Gastroesophageal sphincter (tissue), 4 donors: Measurements from ENCODE around the gene PNKD. TPM values are rescaled to one million over a fixed set of nuclear protein-coding genes. Genes with fewer than 3 reads are reported as not detected.

Experiments used
- ATAC-seq: fragments of 150-250 bp; one replicate; pipeline ENCODE4 v1.9.1; 2016; ENCODE audit warnings: mild to moderate bottlenecking, moderate library complexity
- H3K27ac ChIP-seq, 4 donors: fragments of 200-600 bp; sonication (generic) in 3 of 4; 1 replicate in 3 of 4; 2 replicates in 1 of 4; pipeline ENCODE4 v1.5.1; 2016 to 2019
- H3K27me3 ChIP-seq: fragments of 200-600 bp; sonication (generic); one replicate; pipeline ENCODE4 v1.5.1; 2019
- H3K36me3 ChIP-seq, 2 donors: fragments of 200-600 bp; sonication (generic); one replicate each; pipeline ENCODE4 v1.5.1; 2019; ENCODE audit warnings: control low read depth in 1 of 2
- H3K4me1 ChIP-seq, 3 donors: fragments of 200-600 bp; sonication (generic); 1 replicate in 2 of 3; 2 replicates in 1 of 3; pipeline ENCODE4 v1.5.1; 2016 to 2019; ENCODE audit warnings: control low read depth in 2 of 3
- H3K4me3 ChIP-seq, 2 donors: fragments of 200-600 bp; sonication (generic); one replicate each; pipeline ENCODE4 v1.5.1; 2019; ENCODE audit warnings: mild to moderate bottlenecking in 1 of 2, moderate library complexity in 1 of 2
- H3K9me3 ChIP-seq, 3 donors: fragments of 200-600 bp; sonication (generic); one replicate each; pipeline ENCODE4 v1.5.1; 2017 to 2019; ENCODE audit warnings: control low read depth in 2 of 3
- EP300 ChIP-seq: sonication (generic); formaldehyde crosslinking; IDR thresholded peaks from one replicate; pipeline ENCODE4 v1.6.1; 2017; ENCODE audit warnings: antibody characterized with exemption, mild to moderate bottlenecking
- POLR2A ChIP-seq, 2 donors: fragments of 450-650 bp; IDR thresholded peaks; one replicate each; pipeline ENCODE4 v1.6.1; 2017; ENCODE audit warnings: antibody characterized with exemption in 2 of 2, mild to moderate bottlenecking in 2 of 2, moderate library complexity in 1 of 2
- POLR2AphosphoS5 ChIP-seq: sonication (generic); formaldehyde crosslinking; IDR thresholded peaks from one replicate; pipeline ENCODE4 v1.6.1; 2017; ENCODE audit warnings: antibody characterized with exemption
- WGBS, 2 donors: methylation state at CpG; one replicate each; pipeline ENCODE4 v1.1.5; 2018; ENCODE audit warnings: low coverage in 1 of 2; 5-methylcytosine and 5-hydroxymethylcytosine counted together
- total RNA-seq, 4 donors: library from RNA; depleted of rRNA; stranded (reverse); fragments of >200 nt; gene quantifications; one replicate each; pipeline ENCODE4 v1.1.0, GENCODE V29; 2016
- TF ChIP-seq, protein P1 (sequence below), 4 experiments: fragments of 200-600 bp in 2 of 4; fragments of 450-650 bp in 2 of 4; sonication (generic) in 1 of 4; IDR thresholded peaks; one replicate each; pipeline ENCODE4 v1.5.1; 2017 to 2019; ENCODE audit warnings: antibody characterized with exemption in 4 of 4, mild to moderate bottlenecking in 2 of 4, moderate library complexity in 2 of 4

Gene PNKD
- total RNA-seq, 4 donors from 2014 or later, result 48.6 to 60.2 (median 56.9) TPM

DNA sequence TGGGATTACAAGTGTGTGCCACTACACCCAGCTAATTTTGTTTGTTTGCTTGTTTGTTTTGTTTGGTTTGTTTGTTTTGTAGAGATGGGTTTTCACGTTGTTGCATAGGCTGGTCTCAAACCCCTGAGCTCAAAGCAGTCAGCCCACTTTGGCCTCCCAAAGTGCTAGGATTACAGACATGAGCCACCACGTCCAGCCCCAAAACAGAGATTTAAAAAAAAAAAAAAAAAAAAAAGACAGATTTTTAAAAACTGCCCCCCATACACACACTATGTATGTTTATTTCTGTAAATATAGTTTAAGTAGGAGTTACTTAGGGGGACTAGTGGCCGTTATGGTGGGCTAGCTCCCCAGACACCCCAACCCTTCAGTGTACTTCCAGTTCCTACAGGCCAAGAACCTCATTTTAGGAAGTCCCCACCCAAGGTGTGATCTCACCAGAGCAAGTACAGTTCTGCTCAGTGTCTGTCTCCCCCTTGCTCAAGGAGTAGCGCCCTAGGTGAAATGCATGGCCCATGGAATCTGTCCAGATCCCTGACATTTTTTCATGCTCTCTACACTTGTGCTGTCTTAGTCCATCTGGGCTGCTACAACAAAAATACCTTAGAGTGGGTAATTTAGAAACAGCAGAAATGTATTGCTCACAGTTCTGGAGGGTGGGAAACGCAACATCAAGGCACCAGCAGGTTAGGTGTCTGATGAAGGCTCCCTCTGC lies 23.6 kb downstream of the PNKD start:
- peak overlapping the region in 2 of 4 donors; percentile 93 to 97 for H3K27ac ChIP-seq
- WGBS, 2 donors, result 63 to 71% methylated on average over 4 of the region's 5 CpGs
- no peak for ATAC-seq
- no peaks in the 10 kb centered on the region for H3K27me3 ChIP-seq
- H3K4me3 ChIP-seq, result no peak overlapping the region
- H3K36me3 ChIP-seq, result no peaks in the 10 kb centered on the region
- TF ChIP-seq EP300, result no peak
- no peak for TF ChIP-seq POLR2A (IDR thresholded peaks at IDR 0.05)
- no peak for TF ChIP-seq POLR2AphosphoS5
- TF ChIP-seq, protein P1, sequence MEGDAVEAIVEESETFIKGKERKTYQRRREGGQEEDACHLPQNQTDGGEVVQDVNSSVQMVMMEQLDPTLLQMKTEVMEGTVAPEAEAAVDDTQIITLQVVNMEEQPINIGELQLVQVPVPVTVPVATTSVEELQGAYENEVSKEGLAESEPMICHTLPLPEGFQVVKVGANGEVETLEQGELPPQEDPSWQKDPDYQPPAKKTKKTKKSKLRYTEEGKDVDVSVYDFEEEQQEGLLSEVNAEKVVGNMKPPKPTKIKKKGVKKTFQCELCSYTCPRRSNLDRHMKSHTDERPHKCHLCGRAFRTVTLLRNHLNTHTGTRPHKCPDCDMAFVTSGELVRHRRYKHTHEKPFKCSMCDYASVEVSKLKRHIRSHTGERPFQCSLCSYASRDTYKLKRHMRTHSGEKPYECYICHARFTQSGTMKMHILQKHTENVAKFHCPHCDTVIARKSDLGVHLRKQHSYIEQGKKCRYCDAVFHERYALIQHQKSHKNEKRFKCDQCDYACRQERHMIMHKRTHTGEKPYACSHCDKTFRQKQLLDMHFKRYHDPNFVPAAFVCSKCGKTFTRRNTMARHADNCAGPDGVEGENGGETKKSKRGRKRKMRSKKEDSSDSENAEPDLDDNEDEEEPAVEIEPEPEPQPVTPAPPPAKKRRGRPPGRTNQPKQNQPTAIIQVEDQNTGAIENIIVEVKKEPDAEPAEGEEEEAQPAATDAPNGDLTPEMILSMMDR (IDR thresholded peaks at IDR 0.05), result no peak
- H3K9me3 ChIP-seq, result no peaks in the 10 kb centered on the region
- peaks cover 7 to 60% (median 27%) of the 10 kb centered on the region in 3 donors for H3K4me1 ChIP-seq

GRCh38 chr2:218294430-218295022 lies 24.2 kb downstream of the PNKD start:
- Histone ChIP-seq H3K27ac (no peak overlapping the region), H3K36me3 (no peaks in the 10 kb centered on the region), H3K4me3 (no peak overlapping the region), H3K9me3 (no peaks in the 10 kb centered on the region), H3K4me1 (peaks cover 7 to 54% (median 21%) of the 10 kb centered on the region in 3 donors), H3K27me3 (no peaks in the 10 kb centered on the region)
- TF ChIP-seq, protein P1 (IDR thresholded peaks at IDR 0.05), result no peak
- TF ChIP-seq POLR2AphosphoS5, result no peak
- TF ChIP-seq EP300, result no peak
- no peak for TF ChIP-seq POLR2A (IDR thresholded peaks at IDR 0.05)
- WGBS, 2 donors, result 78 to 85% methylated on average over 3 to 5 of the region's 5 CpGs
- ATAC-seq, result no peak

GRCh38 chr2:218295029-218295428 lies 24.7 kb downstream of the PNKD start:
- Histone ChIP-seq H3K36me3 (no peaks in the 10 kb centered on the region), H3K27ac (no peak overlapping the region), H3K4me1 (peaks cover 4 to 49% (median 17%) of the 10 kb centered on the region in 3 donors), H3K9me3 (no peaks in the 10 kb centered on the region), H3K4me3 (no peak overlapping the region), H3K27me3 (no peaks in the 10 kb centered on the region)
- ATAC-seq, result no peak
- TF ChIP-seq POLR2A (IDR thresholded peaks at IDR 0.05) (no peak), POLR2AphosphoS5 (no peak), EP300 (no peak)
- TF ChIP-seq, protein P1 (IDR thresholded peaks at IDR 0.05), result no peak
- 54 to 96% methylated on average over 4 to 7 of the region's 7 CpGs for WGBS, 2 donors

DNA sequence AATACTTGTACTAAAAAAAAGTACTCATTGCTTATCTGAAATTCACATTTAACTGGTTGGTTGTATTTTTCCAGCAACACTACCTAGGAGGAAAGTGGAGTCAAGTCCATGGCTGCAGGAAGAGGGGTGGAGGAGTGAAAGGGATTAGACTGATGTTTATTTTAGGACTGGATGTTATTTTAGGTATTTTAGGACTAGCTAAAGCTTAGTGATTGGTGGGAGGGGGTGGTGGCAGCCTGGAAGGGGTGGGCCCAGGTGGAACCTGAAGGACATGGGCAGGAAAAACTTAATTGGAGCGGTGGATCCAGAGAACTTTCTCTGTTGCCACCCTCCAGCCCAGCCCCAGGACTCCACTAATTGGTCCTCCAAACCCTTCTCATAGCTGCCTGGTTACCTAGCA lies 25.9 kb downstream of the PNKD start:
- no peak for ATAC-seq
- H3K27me3 ChIP-seq, result no peaks in the 10 kb centered on the region
- H3K9me3 ChIP-seq, result no peaks in the 10 kb centered on the region
- no peaks in the 10 kb centered on the region for H3K36me3 ChIP-seq
- H3K4me3 ChIP-seq, result no peak overlapping the region
- TF ChIP-seq POLR2AphosphoS5 (no peak), POLR2A (IDR thresholded peaks at IDR 0.05) (no peak), EP300 (no peak)
- TF ChIP-seq, protein P1 (IDR thresholded peaks at IDR 0.05), result no peak
- WGBS, 2 donors, result 88 to 100% methylated on average over 1 of the region's 1 CpG
- no peak overlapping the region for H3K27ac ChIP-seq
- H3K4me1 ChIP-seq, result peaks cover 0 to 40% (median 6%) of the 10 kb centered on the region in 3 donors

- Histone ChIP-seq H3K4me3 (no peak overlapping the region), H3K27ac (no peak overlapping the region), H3K36me3 (no peaks in the 10 kb centered on the region), H3K9me3 (no peaks in the 10 kb centered on the region), H3K4me1 (peaks cover 0 to 39% (median 5%) of the 10 kb centered on the region in 3 donors), H3K27me3 (no peaks in the 10 kb centered on the region)
- TF ChIP-seq POLR2A (IDR thresholded peaks at IDR 0.05), result no peak
- TF ChIP-seq, protein P1 (IDR thresholded peaks at IDR 0.05), result no peak
- TF ChIP-seq EP300, result no peak
- TF ChIP-seq POLR2AphosphoS5, result no peak
- no peak for ATAC-seq
- WGBS, 2 donors, result 47% methylated on average over 2 of the region's 7 CpGs; no CpG with 5 or more reads in 1 of the 2 donors
These were observed 26.5 kb downstream of the PNKD start for GRCh38 chr2:218296847-218297246.
